Measurements from ENCODE around the gene EN2. TPM values are rescaled to one million over a fixed set of nuclear protein-coding genes. Genes with fewer than 3 reads are reported as not detected.

Gene EN2
- total and polyA plus RNA-seq, 10 of the 15 experiments (the other 5 are each of a cell fraction or from before 2014, with no cell fraction given): not detected

- no peaks in the 10 kb centered on the region for H3K79me2 ChIP-seq (ENCODE audit: control insufficient read depth, insufficient read depth, low read length)
- in situ Hi-C loops (cut with MboI): no loop called here
- CTCF ChIA-PET: no interaction called here
- no peak overlapping the region for H3K9ac ChIP-seq (ENCODE audit: control insufficient read depth, insufficient read depth, low read length)
- TF ChIP-seq NRF1 (conservative IDR thresholded peaks at IDR 0.05; ENCODE audit: low read depth, low read length): no peak
- TF ChIP-seq NFYA (IDR thresholded peaks at IDR 0.05; ENCODE audit: borderline replicate concordance, low read depth, low read length): no peak
- TF ChIP-seq WRNIP1 (IDR thresholded peaks at IDR 0.05; ENCODE audit: borderline replicate concordance, low read depth, low read length): no peak
- no peak for TF ChIP-seq PKNOX1 (IDR thresholded peaks at IDR 0.05)
- no peak for TF ChIP-seq LARP7 (IDR thresholded peaks at IDR 0.05)
- no peak for TF ChIP-seq KDM1A (IDR thresholded peaks at IDR 0.05; ENCODE audit: borderline replicate concordance)
- BruUV-seq (replicated peaks): no TSS peak
- H3K27ac ChIP-seq (ENCODE audit: control insufficient read depth, insufficient read depth): no peak overlapping the region
- no peak overlapping the region for H3K4me3 ChIP-seq
- POLR2A ChIA-PET: no interaction called here
- H3K27me3 ChIP-seq (replicated peaks in 1 of 2; ENCODE audit: control insufficient read depth in 2 of 2, insufficient read depth in 2 of 2, low read length in 1 of 2): peaks cover 1 to 18% of the 10 kb centered on the region in 2 experiments
- no peaks in the 10 kb centered on the region for H4K20me1 ChIP-seq (ENCODE audit: control insufficient read depth, insufficient read depth)
- FAIRE-seq: no peak
- intact Hi-C loops (cut with micrococcal nuclease; ENCODE audit: unreplicated experiment): no loop called here
- ATAC-seq: no peak
- RAD21 ChIA-PET (ENCODE audit: unreplicated experiment): no interaction called here
- no peak for DNase-seq (ENCODE audit: low read depth, low spot score)
- H3K4me2 ChIP-seq (ENCODE audit: control insufficient read depth, insufficient read depth): no peak overlapping the region
- H3K4me1 ChIP-seq (ENCODE audit: control insufficient read depth, insufficient read depth, low read length): no peaks in the 10 kb centered on the region
- SMC1A ChIA-PET (ENCODE audit: uncharacterized antibody, unreplicated experiment): no interaction called here
- H3K36me3 ChIP-seq (ENCODE audit: control insufficient read depth in 2 of 2, insufficient read depth in 2 of 2, low read length in 1 of 2): no peaks in the 10 kb centered on the region
- WGBS (ENCODE audit: insufficient coverage, insufficient replicate concordance, low lambda C conversion rate, missing lambda C conversion rate): 26% methylated on average over 4 of the region's 4 CpGs
- H3K9me3 ChIP-seq (replicated peaks; ENCODE audit: control insufficient read depth, insufficient read depth, low read length): no peaks in the 10 kb centered on the region; the same call in 2 of the 3 replicates
- no peak overlapping the region for H2AFZ ChIP-seq (ENCODE audit: control insufficient read depth, low read depth, low read length)
These were observed 49.6 kb downstream of the EN2 start for GRCh38 chr7:155507576-155507975.
